Activated CD8-positive, alpha-beta memory T cell treated with anti-CD3 and anti-CD28 coated beads for 1 hour (primary cell): ENCODE data around the gene DAPK1.

Experiments used
- DNase-seq, 2 donors: peaks; one replicate each; pipeline ENCODE4 v3.0.0-alpha.2; 2020; ENCODE audit warnings: low read depth in 1 of 2; ENCODE audit errors: extremely low read depth in 1 of 2

DAPK1 gene

DNA sequence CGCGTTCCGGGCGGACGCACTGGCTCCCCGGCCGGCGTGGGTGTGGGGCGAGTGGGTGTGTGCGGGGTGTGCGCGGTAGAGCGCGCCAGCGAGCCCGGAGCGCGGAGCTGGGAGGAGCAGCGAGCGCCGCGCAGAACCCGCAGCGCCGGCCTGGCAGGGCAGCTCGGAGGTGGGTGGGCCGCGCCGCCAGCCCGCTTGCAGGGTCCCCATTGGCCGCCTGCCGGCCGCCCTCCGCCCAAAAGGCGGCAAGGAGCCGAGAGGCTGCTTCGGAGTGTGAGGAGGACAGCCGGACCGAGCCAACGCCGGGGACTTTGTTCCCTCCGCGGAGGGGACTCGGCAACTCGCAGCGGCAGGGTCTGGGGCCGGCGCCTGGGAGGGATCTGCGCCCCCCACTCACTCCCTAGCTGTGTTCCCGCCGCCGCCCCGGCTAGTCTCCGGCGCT lies at the start of gene DAPK1:
Gene DAPK1, plus strand, starts transcription at position 264 of the 442 bp plus-strand sequence. CDS start 1,211 bp downstream, outside the sequence.
- DNase-seq = no peak

DNA sequence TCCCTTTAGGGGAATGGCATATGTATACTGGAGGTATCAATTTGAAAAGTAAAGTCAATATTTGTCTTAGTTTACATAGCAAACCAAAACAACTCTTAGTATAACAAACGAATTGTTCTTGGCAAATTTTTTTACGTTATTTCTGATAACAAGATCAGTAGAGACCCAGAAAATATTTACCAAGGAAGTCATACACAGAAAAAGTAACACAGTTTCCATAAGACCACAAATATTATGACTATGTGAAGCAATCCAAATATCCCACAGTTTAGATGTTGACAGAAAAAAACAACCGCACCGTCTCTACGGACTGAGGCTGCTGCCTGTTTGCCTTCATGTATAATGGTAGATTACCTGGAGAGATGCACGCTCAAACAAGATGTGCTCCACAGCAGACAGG lies 46.5 kb upstream of the DAPK1 start:
- DNase-seq = no peak

GRCh38 chr9:87455407-87455806 lies 42.3 kb upstream of the DAPK1 start:
- no peak for DNase-seq

- DNase-seq = no peak
Measured at GRCh38 chr9:87461256-87461655, 36.4 kb upstream of the DAPK1 start.

DNA sequence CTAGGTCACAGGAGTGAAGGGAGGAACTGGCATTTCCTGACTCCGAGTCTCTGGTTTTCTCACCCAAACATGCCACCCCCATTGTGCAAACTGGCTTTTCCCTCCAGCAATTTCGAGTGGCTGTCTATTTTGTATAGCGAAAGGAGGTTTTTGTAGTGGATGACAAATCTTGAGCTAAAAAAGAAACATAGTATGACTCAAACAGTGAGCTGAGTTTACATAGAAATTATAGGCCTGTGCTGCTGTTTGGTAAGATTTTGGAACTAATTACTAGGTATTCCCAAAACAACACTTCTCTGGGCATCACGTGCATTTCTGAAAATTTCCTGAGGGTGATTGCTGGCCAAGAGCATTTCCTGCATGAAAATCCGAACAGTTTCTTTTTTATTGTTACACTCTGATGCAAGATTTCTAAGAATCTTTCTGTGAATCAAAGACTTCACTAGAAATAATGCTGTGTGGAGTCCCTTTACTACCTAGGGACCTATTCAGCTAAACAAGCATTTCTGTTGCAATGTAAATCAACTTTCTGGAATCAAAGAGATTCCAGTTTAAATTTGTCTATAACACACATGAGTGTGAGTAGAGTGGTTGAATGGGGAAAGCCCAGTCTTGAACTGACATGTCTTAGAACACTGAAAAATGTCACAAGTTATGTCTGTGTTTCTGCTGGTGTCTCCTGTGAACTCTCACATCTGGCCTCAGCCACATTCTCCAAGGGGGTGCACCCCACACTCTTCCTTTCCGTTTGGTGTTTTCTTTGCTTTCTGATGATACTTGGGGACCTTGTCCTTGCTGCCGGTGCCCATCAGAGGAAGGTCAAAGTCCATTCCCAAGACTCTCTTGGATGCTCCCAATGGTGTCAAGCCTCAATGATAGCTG lies 33.3 kb upstream of the DAPK1 start:
- DNase-seq = no peak

GRCh38 chr9:87464992-87465378 lies 32.7 kb upstream of the DAPK1 start:
- no peak for DNase-seq

- DNase-seq = no peak
Measured at GRCh38 chr9:87465816-87466215, 31.9 kb upstream of the DAPK1 start.

DNA sequence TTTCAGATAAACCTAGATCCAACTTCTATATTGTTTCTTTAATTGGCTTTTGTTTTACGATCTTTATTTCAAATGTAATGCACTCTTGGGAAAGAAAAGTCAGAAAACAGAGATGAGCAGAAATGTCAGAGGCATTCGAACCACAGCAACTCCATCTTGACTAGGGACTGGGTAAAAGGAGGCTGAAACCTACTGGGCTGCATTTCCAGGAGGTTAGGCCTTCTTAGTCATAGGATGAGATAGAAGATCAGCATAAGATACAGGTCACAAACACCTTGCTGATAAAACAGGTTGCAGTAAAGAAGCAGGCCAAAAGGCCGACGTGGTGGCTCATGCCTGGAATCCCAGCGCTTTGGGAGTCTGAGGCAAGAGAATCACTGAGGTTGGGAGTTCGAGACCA lies 30.5 kb upstream of the DAPK1 start:
- no peak for DNase-seq

GRCh38 chr9:87469793-87470465 lies 27.7 kb upstream of the DAPK1 start:
- no peak for DNase-seq

GRCh38 chr9:87471746-87472145 lies 25.9 kb upstream of the DAPK1 start:
- DNase-seq = no peak

- no peak for DNase-seq
Measured at GRCh38 chr9:87475463-87475862, 22.2 kb upstream of the DAPK1 start.

DNA sequence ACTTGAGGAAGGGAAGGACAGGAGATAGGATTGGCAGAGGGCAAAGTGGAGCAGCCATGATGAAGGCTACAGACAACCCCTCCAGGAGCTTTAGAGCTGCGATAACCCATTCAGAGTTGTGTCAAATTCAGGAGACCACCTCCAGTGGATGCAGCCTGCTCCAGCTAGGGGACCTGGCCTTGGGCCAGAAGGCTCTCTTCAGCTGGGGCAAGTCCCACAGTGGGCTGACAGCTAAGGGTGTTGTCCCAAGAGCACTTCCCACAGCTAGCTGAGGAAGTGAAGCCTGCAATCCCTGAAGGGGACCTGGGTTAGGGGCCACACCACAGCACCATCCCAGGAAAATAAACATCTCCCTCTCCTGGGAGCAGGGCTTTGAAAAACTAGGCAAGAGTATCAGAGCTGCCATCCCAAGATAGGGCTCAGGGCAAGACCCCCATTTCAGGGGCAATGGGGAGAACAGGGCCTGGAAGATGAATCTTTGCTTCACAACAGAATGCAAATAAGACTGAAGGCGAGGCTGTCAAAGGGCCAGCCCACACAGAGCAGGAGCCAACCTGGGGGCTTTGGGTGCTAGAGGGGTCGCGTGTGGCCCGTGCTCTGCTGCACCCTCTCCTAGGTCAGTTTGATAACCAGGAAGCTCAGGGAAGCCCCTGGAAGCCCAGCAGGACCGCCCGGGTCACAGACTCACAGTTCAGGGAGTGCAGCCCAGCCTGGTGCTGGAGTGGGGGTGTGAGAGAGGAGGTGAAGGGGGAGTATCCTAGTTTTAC lies 19.3 kb upstream of the DAPK1 start:
- no peak for DNase-seq

DNA sequence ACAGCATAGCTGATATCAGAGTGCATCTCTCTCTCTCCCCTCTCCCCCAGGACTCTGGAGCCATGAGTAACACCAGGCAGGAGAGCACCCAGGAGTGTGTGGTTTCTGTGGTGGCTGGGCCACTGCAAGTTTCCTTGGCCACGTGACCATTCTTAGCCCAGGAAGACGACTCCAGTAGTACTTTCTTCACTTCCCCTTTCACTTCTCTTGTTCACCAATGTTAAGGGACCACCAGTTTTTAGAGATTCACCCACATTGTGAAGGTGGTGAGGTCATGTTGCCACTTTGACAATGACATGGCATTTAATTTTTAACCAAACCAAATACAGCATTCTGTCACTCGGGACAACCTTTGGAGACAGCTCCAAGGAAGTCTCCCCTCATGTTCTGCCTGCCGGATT lies 17.9 kb upstream of the DAPK1 start:
- DNase-seq = no peak

DNA sequence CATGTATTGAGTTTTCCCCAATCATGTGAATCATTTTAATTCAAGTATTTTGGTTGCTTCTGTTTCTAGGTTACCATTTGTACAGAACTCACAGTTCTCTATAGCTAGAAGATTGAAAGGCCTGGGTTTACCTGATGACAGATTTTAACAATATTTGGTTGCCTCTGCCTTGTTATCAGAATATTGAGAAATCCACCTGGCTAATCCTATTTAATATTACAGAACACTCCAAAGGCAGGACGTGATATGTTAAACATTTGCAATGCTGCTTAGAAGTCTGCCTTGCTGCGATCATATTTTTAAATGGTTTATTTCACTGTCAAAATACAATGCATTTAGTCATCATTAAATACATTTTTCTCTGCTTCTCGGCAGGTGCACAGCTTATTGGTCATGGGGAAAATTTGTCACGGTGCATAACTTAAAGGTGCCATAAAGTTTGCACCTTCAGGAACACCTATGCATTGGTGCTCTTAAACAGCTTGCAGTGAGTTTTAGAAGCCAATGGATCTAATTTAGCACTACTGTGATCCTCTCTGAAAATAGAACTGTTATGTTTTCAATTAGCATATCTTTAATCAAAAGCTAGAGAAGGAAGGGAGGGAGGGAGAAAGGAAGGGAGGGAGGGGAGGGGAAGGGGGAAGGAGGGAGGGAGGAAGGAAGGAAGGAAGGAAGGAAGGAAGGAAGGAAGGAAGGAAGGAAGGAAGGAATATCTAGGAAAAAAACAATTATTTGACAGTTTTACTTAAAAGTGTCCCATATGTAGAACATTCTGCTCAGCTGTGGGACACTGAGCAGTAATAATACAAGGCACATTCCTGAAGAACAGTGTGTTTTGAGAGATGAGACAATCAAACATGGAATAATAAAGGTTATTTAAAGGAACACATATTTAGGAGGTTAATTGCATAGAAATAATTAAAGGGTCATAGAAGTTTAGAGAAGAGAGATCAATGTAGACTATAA lies 15.5 kb upstream of the DAPK1 start:
- DNase-seq = no peak

- DNase-seq = no peak
Measured at GRCh38 chr9:87490225-87490624, 7.4 kb upstream of the DAPK1 start.

DNA sequence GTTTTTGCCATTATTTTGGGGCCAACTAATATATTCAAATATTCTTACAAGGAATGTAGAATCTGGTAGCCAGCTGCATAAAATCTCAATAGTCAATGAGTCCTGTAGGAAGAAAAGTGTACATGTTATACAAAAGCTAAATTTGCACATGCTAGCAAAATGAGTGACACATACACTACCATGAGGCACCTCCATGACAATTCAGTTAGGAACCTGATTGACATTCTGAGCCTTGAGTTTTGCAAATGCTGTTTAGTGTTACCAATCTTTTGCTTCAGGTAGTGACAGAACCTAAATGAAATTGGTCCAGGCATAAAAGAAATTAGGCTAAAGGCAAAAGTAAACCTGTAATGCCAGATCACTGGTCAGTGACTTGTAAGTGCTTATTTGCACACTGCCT lies 6.8 kb upstream of the DAPK1 start:
- no peak for DNase-seq

GRCh38 chr9:87491523-87491922 lies 6.1 kb upstream of the DAPK1 start:
- no peak for DNase-seq

DNA sequence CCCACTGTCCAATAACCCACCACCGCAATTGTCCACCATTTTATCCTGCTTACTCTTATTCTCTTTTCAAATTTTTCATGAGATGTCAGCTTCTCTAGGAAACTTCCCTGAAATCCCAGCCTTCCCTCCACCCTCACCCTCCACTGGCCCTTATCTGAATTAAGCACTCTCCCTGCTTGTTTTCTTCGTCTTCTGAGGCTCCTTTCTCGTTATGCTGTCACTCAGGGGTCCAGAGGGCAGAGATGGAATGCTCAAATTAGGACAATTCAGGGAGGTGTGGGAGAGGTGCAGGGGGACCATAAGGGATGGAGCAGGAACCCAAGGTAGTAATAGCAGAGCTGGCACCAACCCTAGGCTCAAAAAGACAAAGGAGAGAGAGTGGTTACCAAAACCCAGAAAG lies 5.0 kb upstream of the DAPK1 start:
- DNase-seq = no peak

- DNase-seq = no peak
Measured at GRCh38 chr9:87494970-87495471, 2.6 kb upstream of the DAPK1 start.

- DNase-seq = no peak
Measured at GRCh38 chr9:87497080-87497603, 525 bp upstream of the DAPK1 start.
